HL-60 (cell line): ENCODE results near the gene PPCS.

Experiments used
- DNase-seq, 2 experiments: peaks; one replicate each; pipeline ENCODE4 v3.0.0-alpha.2; 2010 to 2020; ENCODE audit warnings: low read depth in 1 of 2, low spot score in 1 of 2
- H3K27ac ChIP-seq: fragments of 250-450 bp; sonication (Bioruptor Pico); replicated peaks from 2 replicates; pipeline ENCODE4 v1.5.1; 2020; ENCODE audit warnings: mild to moderate bottlenecking, moderate library complexity
- H3K27me3 ChIP-seq: fragments of 250-450 bp; sonication (Bioruptor Pico); 2 replicates; pipeline ENCODE4 v1.5.1; 2021; ENCODE audit warnings: mild to moderate bottlenecking, moderate library complexity; ENCODE audit not compliant: insufficient read depth, poor library complexity, severe bottlenecking
- H3K4me3 ChIP-seq: replicated peaks from 2 replicates; pipeline ENCODE4 v1.5.1; 2011; ENCODE audit warnings: mild to moderate bottlenecking, control low read depth, low read length; ENCODE audit not compliant: insufficient read depth
- CTCF ChIP-seq: IDR thresholded peaks from one replicate; pipeline ENCODE4 v1.5.1; 2011; ENCODE audit warnings: low read length, control low read depth, inconsistent platforms; ENCODE audit not compliant: insufficient read depth
- GABPA ChIP-seq: IDR thresholded peaks from 2 replicates; pipeline ENCODE4 v1.6.1; 2012; ENCODE audit warnings: low read depth
- POLR2AphosphoS5 ChIP-seq: IDR thresholded peaks from 2 replicates; pipeline ENCODE4 v1.6.1; 2012; ENCODE audit warnings: low read depth
- REST ChIP-seq: IDR thresholded peaks from 2 replicates; pipeline ENCODE4 v1.6.1; 2012; ENCODE audit warnings: low read depth; ENCODE audit not compliant: insufficient replicate concordance
- SPI1 ChIP-seq: IDR thresholded peaks from 2 replicates; pipeline ENCODE4 v1.6.1; 2012; ENCODE audit warnings: low read depth, mild to moderate bottlenecking, borderline replicate concordance

Gene PPCS

GRCh38 chr1:42433369-42433768 is 23.0 kb upstream of the PPCS start:
- TF ChIP-seq POLR2AphosphoS5 (no peak), SPI1 (no peak), GABPA (no peak), CTCF (no peak), REST (no peak)
- H3K27ac ChIP-seq: no peak overlapping the region
- no peak overlapping the region for H3K4me3 ChIP-seq
- H3K27me3 ChIP-seq: no peaks in the 10 kb centered on the region
- DNase-seq: no peak

- no peak overlapping the region for H3K27ac ChIP-seq
- no peak for DNase-seq
- H3K4me3 ChIP-seq: no peak overlapping the region
- no peaks in the 10 kb centered on the region for H3K27me3 ChIP-seq
- no peak for TF ChIP-seq SPI1
- TF ChIP-seq CTCF: no peak
Measured at GRCh38 chr1:42434340-42434739, 22.0 kb upstream of the PPCS start.

GRCh38 chr1:42439940-42440339 is 16.4 kb upstream of the PPCS start:
- no peak for TF ChIP-seq REST
- TF ChIP-seq SPI1: no peak
- no peak for TF ChIP-seq GABPA
- no peak for TF ChIP-seq CTCF
- TF ChIP-seq POLR2AphosphoS5: no peak
- no peak overlapping the region for H3K27ac ChIP-seq

GRCh38 chr1:42442662-42443061 is 13.7 kb upstream of the PPCS start:
- no peaks in the 10 kb centered on the region for H3K27me3 ChIP-seq
- TF ChIP-seq SPI1 (no peak), GABPA (0 out of 2 replicates have a peak, but pooled peaks have one; percentile 14)
- H3K27ac ChIP-seq: no peak overlapping the region
- DNase-seq: peak in 1 of 2 experiments; percentile 10
- no peak overlapping the region for H3K4me3 ChIP-seq

More at GRCh38 chr1:42439940-42440339, 16.4 kb upstream of the PPCS start:
- Histone ChIP-seq H3K4me3 (no peak overlapping the region), H3K27me3 (no peaks in the 10 kb centered on the region)
- DNase-seq: no peak
